Measurements from ENCODE around the gene ALDH1A2. TPM values are rescaled to one million over a fixed set of nuclear protein-coding genes. Genes with fewer than 3 reads are reported as not detected.

ALDH1A2 gene
- total RNA-seq, 1 donor from 2014 or later = 11.0 TPM

DNA sequence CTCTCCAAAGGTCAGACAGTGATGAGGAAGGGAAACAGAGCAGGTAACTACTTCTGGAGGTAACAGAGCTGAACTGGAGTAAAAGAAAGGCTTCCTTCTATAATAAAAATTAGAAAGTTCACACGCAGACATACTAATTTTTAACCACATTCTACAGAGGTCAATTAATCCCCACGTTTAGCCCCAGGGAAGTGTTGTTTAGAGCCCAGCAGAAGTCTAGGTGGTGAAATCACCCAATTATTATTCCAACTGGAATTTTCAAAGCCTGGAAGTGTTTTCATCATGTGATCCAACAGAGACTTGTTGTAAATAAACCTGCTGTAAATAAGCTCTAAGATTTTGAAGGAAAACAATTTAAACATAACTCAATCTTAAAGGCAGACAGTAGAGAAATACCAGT is 6.8 kb downstream of the ALDH1A2 start:
- Histone ChIP-seq H3K9ac (ENCODE audit: low read depth in 1 of 3, low read length in 3 of 3) (no peak overlapping the region), H3K27me3 (ENCODE audit: control insufficient read depth in 3 of 3, insufficient read depth in 3 of 3, low read length in 3 of 3) (peaks cover 9 to 16% (median 14%) of the 10 kb centered on the region in 3 donors)

DNA sequence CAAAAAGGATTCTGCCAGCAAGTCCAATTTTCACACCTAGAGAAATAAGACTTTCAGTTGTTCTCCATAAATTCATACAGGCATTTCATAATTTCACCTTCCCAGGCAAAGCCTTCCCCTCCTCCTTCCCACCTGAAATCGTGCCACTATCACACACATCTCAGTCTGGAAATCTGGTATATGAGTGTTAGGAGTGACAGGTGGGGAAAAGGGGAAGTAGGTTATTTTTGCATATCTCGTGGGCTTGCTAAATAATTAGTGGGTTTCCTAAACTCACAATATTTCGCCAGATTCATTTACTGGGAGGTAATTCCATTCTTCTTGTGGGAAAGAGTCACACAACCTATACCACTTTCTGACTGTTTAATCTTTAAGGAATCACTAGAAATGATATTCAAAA is 7.4 kb downstream of the ALDH1A2 start:
- no peaks in the 10 kb centered on the region for H3K9me3 ChIP-seq (ENCODE audit: control insufficient read depth in 3 of 3, low read length in 3 of 3)
- H3K9ac ChIP-seq (ENCODE audit: low read depth in 1 of 3, low read length in 3 of 3) = no peak overlapping the region
- peaks cover 4 to 11% (median 9%) of the 10 kb centered on the region in 3 donors for H3K27me3 ChIP-seq (ENCODE audit: control insufficient read depth in 3 of 3, insufficient read depth in 3 of 3, low read length in 3 of 3)
- H3K4me3 ChIP-seq (ENCODE audit: low read length in 3 of 3) = no peak overlapping the region
- no peak overlapping the region for H3K27ac ChIP-seq (ENCODE audit: low read depth, low read length)
- no peaks in the 10 kb centered on the region for H3K36me3 ChIP-seq (ENCODE audit: control insufficient read depth in 3 of 3, insufficient read depth in 3 of 3, low read length in 3 of 3)
- H3K4me1 ChIP-seq (ENCODE audit: control insufficient read depth in 3 of 3, insufficient read depth in 3 of 3, low read length in 3 of 3) = no peaks in the 10 kb centered on the region

More for the DNA sequence above, 6.8 kb downstream of the ALDH1A2 start:
- H3K4me3 ChIP-seq (ENCODE audit: low read length in 3 of 3) = no peak overlapping the region
- H3K27ac ChIP-seq (ENCODE audit: low read depth, low read length) = no peak overlapping the region
- H3K4me1 ChIP-seq (ENCODE audit: control insufficient read depth in 3 of 3, insufficient read depth in 3 of 3, low read length in 3 of 3) = no peaks in the 10 kb centered on the region
- no peaks in the 10 kb centered on the region for H3K36me3 ChIP-seq (ENCODE audit: control insufficient read depth in 3 of 3, insufficient read depth in 3 of 3, low read length in 3 of 3)
- H3K9me3 ChIP-seq (ENCODE audit: control insufficient read depth in 3 of 3, low read length in 3 of 3) = no peaks in the 10 kb centered on the region

DNA sequence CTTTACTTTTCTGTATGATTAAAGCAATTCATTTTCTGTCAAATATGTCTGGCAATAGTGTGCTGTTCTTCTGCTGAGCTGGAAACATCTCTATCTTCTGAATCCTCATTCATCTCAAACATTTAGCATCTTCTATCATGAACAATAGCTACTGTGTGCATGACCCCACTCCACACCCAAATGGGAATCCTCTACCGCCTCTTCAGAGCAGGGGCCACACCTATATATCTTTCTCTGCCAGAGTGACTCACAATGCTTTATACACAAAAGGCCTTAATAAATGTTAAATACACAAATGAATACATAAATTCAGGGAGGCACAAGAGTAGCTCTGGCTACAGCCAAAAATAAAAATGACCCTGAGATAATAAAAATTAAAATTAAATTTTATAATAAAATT is 8.0 kb downstream of the ALDH1A2 start:
- no peaks in the 10 kb centered on the region for H3K36me3 ChIP-seq (ENCODE audit: control insufficient read depth in 3 of 3, insufficient read depth in 3 of 3, low read length in 3 of 3)
- H3K9me3 ChIP-seq (ENCODE audit: control insufficient read depth in 3 of 3, low read length in 3 of 3) = no peaks in the 10 kb centered on the region
- no peak overlapping the region for H3K27ac ChIP-seq (ENCODE audit: low read depth, low read length)
- no peaks in the 10 kb centered on the region for H3K4me1 ChIP-seq (ENCODE audit: control insufficient read depth in 3 of 3, insufficient read depth in 3 of 3, low read length in 3 of 3)
- H3K9ac ChIP-seq (ENCODE audit: low read depth in 1 of 3, low read length in 3 of 3) = no peak overlapping the region
- H3K27me3 ChIP-seq (ENCODE audit: control insufficient read depth in 3 of 3, insufficient read depth in 3 of 3, low read length in 3 of 3) = peaks cover 4 to 6% (median 6%) of the 10 kb centered on the region in 3 donors
- H3K4me3 ChIP-seq (ENCODE audit: low read length in 3 of 3) = no peak overlapping the region

DNA sequence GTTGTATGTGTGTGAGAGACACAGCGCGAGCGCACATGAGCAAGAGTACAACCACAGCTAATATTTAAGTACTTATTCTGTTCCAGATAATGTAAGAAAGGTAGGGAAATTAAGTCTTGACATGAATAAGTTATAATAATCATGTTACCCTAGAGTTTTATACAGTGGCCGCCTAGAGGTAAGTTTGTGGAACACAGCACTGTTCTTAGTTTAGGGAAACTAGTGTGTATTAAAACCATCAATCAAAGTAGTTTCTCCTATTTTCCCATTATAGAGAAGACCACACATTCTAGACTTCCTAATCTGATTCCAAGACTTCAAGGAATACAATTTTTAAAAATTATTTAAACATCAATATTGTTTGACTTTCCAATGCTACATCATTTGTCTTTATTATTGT is 9.5 kb downstream of the ALDH1A2 start:
- Histone ChIP-seq H3K27ac (ENCODE audit: low read depth, low read length) (no peak overlapping the region), H3K9ac (ENCODE audit: low read depth in 1 of 3, low read length in 3 of 3) (no peak overlapping the region), H3K4me3 (ENCODE audit: low read length in 3 of 3) (no peak overlapping the region), H3K36me3 (ENCODE audit: control insufficient read depth in 3 of 3, insufficient read depth in 3 of 3, low read length in 3 of 3) (no peaks in the 10 kb centered on the region), H3K9me3 (ENCODE audit: control insufficient read depth in 3 of 3, low read length in 3 of 3) (no peaks in the 10 kb centered on the region), H3K4me1 (ENCODE audit: control insufficient read depth in 3 of 3, insufficient read depth in 3 of 3, low read length in 3 of 3) (no peaks in the 10 kb centered on the region), H3K27me3 (ENCODE audit: control insufficient read depth in 3 of 3, insufficient read depth in 3 of 3, low read length in 3 of 3) (peaks cover 0 to 4% (median 3%) of the 10 kb centered on the region in 3 donors)

DNA sequence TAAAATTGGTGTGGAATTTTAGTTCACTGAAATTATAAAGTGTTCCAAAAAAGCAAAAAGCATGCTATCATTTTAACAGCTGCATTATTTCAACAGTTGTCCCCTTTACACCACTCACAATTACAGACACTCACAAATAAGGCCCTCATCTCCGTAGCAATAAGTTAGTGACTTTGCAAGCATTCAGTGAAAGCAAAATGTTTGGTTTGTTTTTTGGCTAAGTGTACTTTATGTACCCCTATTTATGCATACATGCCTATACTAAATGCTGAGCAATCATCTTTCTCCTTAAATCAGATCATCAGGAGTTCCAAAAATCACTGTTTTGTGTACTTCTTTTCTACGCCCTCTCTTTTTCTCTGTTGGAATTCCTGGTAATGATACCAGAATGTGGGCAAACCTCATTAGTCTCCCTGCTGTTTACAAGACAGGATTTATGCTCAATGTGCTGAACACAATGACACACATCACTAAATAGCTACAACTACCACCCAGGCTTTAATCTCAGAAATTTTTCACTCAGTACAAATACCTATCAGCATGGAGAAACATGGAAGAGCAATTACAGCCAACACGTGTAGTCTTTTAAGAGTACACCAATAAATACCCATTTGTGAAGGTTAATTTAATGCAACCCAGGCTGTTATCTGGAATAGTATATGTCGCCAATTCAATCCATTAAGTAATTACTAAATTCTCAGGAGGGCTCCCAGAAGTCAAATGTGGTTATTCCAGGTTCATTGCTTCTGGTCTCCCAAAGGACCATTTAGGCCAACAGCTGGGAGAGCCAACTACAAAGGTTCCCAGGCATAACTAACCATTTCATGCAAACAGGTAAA is 12.0 kb downstream of the ALDH1A2 start:
- Histone ChIP-seq H3K27me3 (ENCODE audit: control insufficient read depth in 3 of 3, insufficient read depth in 3 of 3, low read length in 3 of 3) (peaks cover 0 to 4% (median 0%) of the 10 kb centered on the region in 3 donors), H3K36me3 (ENCODE audit: control insufficient read depth in 3 of 3, insufficient read depth in 3 of 3, low read length in 3 of 3) (no peaks in the 10 kb centered on the region), H3K9ac (ENCODE audit: low read depth in 1 of 3, low read length in 3 of 3) (no peak overlapping the region), H3K4me1 (ENCODE audit: control insufficient read depth in 3 of 3, insufficient read depth in 3 of 3, low read length in 3 of 3) (no peaks in the 10 kb centered on the region), H3K9me3 (ENCODE audit: control insufficient read depth in 3 of 3, low read length in 3 of 3) (no peaks in the 10 kb centered on the region), H3K4me3 (ENCODE audit: low read length in 3 of 3) (no peak overlapping the region), H3K27ac (ENCODE audit: low read depth, low read length) (no peak overlapping the region)

DNA sequence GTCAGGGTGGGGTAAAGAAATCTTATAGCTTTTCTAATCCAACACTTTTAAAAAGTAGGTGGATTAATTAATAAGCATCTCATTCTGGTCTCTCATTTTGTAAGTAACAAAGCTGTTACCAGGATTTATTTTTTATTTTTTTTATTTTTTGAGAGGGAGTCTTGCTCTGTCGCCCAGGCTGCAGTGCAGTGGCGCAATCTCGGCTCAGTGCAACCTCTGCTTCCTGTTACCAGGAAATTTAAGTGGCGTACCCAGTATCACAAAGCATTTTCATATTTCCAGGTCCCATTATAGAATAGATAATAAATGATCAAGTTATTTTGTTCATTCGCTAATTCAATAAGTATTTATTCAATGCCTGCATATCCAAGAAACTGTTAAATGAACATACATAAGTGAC is 13.2 kb downstream of the ALDH1A2 start:
- H3K27ac ChIP-seq (ENCODE audit: low read depth, low read length) = no peak overlapping the region

DNA sequence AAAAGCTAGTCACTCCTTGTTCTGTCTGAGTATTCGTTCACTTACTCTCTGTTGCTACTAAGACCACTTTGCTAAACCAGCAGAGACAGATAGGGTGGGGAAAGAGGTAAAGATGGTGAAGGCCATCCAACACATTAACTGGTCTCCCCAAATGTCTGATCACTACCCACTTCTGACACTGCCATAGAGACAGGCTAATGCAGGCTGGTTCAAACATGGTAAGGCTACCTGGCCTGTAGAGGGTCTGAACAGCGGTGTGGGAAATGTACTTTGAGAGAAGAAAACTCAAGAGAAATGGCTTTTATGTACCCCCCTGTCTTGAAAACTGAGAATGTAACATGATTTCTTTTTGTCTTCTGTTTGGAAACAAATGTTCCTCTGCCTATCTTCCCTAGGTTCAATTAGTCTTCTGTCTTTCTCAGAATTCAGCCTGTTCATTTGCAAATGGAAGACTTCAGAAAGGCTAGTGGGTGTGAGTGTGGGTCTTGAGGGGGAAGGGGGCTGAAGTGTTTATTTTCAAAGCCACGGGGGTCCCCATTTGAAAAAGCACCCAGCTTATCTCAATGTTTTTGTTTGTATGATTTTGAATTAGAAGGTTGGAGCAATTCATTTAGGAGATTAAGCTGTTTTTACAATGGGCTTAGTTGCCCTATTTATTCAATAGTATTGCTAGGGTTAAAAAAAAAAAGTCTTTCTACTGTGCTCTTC is 15.8 kb downstream of the ALDH1A2 start:
- Histone ChIP-seq H3K9ac (ENCODE audit: low read depth in 1 of 3, low read length in 3 of 3) (no peak overlapping the region), H3K27me3 (ENCODE audit: control insufficient read depth in 3 of 3, insufficient read depth in 3 of 3, low read length in 3 of 3) (peaks cover 0 to 4% (median 0%) of the 10 kb centered on the region in 3 donors), H3K4me1 (ENCODE audit: control insufficient read depth in 3 of 3, insufficient read depth in 3 of 3, low read length in 3 of 3) (no peaks in the 10 kb centered on the region), H3K36me3 (ENCODE audit: control insufficient read depth in 3 of 3, insufficient read depth in 3 of 3, low read length in 3 of 3) (no peaks in the 10 kb centered on the region), H3K4me3 (ENCODE audit: low read length in 3 of 3) (no peak overlapping the region), H3K9me3 (ENCODE audit: control insufficient read depth in 3 of 3, low read length in 3 of 3) (no peaks in the 10 kb centered on the region), H3K27ac (ENCODE audit: low read depth, low read length) (no peak overlapping the region)

More for the DNA sequence above, 13.2 kb downstream of the ALDH1A2 start:
- Histone ChIP-seq H3K4me3 (ENCODE audit: low read length in 3 of 3) (no peak overlapping the region), H3K9me3 (ENCODE audit: control insufficient read depth in 3 of 3, low read length in 3 of 3) (no peaks in the 10 kb centered on the region), H3K27me3 (ENCODE audit: control insufficient read depth in 3 of 3, insufficient read depth in 3 of 3, low read length in 3 of 3) (peaks cover 0 to 4% (median 0%) of the 10 kb centered on the region in 3 donors), H3K9ac (ENCODE audit: low read depth in 1 of 3, low read length in 3 of 3) (no peak overlapping the region), H3K36me3 (ENCODE audit: control insufficient read depth in 3 of 3, insufficient read depth in 3 of 3, low read length in 3 of 3) (no peaks in the 10 kb centered on the region), H3K4me1 (ENCODE audit: control insufficient read depth in 3 of 3, insufficient read depth in 3 of 3, low read length in 3 of 3) (no peaks in the 10 kb centered on the region)

DNA sequence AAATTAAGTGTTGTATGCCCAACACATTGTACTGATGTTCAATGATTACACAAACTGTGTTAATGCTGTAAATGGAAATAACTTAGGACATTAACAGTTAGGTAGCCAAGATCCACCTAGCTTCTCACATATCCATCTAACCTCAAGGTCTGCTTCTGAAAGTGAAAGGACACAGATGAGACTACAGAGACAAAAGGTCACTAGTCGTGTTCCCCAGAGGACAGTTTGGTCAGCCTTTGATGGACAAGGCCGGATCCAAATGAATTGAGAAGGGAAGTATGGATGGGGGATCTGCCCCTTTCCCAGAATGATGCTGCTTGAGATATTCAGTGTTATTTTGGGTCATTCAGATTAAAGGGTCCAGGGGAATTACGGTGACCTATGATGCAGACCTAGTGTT is 17.2 kb downstream of the ALDH1A2 start:
- Histone ChIP-seq H3K27ac (ENCODE audit: low read depth, low read length) (no peak overlapping the region), H3K9me3 (ENCODE audit: control insufficient read depth in 3 of 3, low read length in 3 of 3) (no peaks in the 10 kb centered on the region), H3K4me3 (ENCODE audit: low read length in 3 of 3) (no peak overlapping the region), H3K36me3 (ENCODE audit: control insufficient read depth in 3 of 3, insufficient read depth in 3 of 3, low read length in 3 of 3) (no peaks in the 10 kb centered on the region), H3K27me3 (ENCODE audit: control insufficient read depth in 3 of 3, insufficient read depth in 3 of 3, low read length in 3 of 3) (peaks cover 0 to 4% (median 0%) of the 10 kb centered on the region in 3 donors), H3K9ac (ENCODE audit: low read depth in 1 of 3, low read length in 3 of 3) (no peak overlapping the region), H3K4me1 (ENCODE audit: control insufficient read depth in 3 of 3, insufficient read depth in 3 of 3, low read length in 3 of 3) (no peaks in the 10 kb centered on the region)

DNA sequence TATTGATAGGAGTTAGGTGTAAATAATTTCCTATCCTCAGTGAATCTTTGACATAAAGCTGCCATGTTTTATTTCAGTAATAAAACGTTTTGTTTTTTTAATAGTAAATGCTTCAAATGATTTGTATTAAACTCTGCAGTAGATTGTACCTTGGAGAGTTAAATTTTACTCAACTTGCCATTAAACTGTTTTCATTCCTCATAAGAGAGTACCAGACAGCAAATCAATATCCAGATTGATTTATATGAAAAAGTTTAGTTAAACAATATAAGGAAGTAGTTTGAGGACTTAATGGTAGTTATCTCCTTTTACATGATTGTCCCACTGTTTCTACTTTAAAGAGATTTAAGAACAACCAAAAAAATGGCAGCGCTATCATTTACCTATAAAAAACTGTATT is 18.4 kb downstream of the ALDH1A2 start:
- Histone ChIP-seq H3K4me1 (ENCODE audit: control insufficient read depth in 3 of 3, insufficient read depth in 3 of 3, low read length in 3 of 3) (no peaks in the 10 kb centered on the region), H3K9ac (ENCODE audit: low read depth in 1 of 3, low read length in 3 of 3) (no peak overlapping the region), H3K27ac (ENCODE audit: low read depth, low read length) (no peak overlapping the region), H3K4me3 (ENCODE audit: low read length in 3 of 3) (no peak overlapping the region), H3K27me3 (ENCODE audit: control insufficient read depth in 3 of 3, insufficient read depth in 3 of 3, low read length in 3 of 3) (peaks cover 0 to 4% (median 0%) of the 10 kb centered on the region in 3 donors), H3K36me3 (ENCODE audit: control insufficient read depth in 3 of 3, insufficient read depth in 3 of 3, low read length in 3 of 3) (no peaks in the 10 kb centered on the region), H3K9me3 (ENCODE audit: control insufficient read depth in 3 of 3, low read length in 3 of 3) (no peaks in the 10 kb centered on the region)

DNA sequence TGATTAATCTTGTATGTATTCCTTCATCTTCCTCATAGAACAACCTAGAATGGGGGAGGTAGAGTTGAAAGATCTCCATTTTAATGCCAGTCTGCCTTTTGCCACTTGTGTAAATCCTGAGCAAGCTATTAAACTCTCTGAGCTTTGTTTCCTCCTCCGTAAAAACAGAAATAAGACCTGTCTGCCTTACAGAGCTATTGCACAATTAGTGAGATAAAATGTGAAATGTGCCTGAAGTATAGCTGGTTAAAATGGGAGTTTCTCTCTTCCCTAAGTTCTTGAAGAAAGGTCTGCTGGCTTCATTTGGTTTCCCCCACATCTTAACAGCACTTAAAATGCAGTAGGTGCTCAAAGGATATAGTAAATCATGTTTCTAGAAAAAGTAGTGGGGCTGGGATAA is 19.0 kb downstream of the ALDH1A2 start:
- H3K4me1 ChIP-seq (ENCODE audit: control insufficient read depth in 3 of 3, insufficient read depth in 3 of 3, low read length in 3 of 3) = no peaks in the 10 kb centered on the region
- H3K27ac ChIP-seq (ENCODE audit: low read depth, low read length) = no peak overlapping the region
- no peak overlapping the region for H3K9ac ChIP-seq (ENCODE audit: low read depth in 1 of 3, low read length in 3 of 3)
- H3K36me3 ChIP-seq (ENCODE audit: control insufficient read depth in 3 of 3, insufficient read depth in 3 of 3, low read length in 3 of 3) = no peaks in the 10 kb centered on the region
- peaks cover 0 to 4% (median 0%) of the 10 kb centered on the region in 3 donors for H3K27me3 ChIP-seq (ENCODE audit: control insufficient read depth in 3 of 3, insufficient read depth in 3 of 3, low read length in 3 of 3)
- no peak overlapping the region for H3K4me3 ChIP-seq (ENCODE audit: low read length in 3 of 3)
- no peaks in the 10 kb centered on the region for H3K9me3 ChIP-seq (ENCODE audit: control insufficient read depth in 3 of 3, low read length in 3 of 3)

Data from skeletal muscle tissue (tissue), 4 donors.